LHCN-M2 (cell line): ENCODE data around the gene RNF17. TPM values are rescaled to one million over a fixed set of nuclear protein-coding genes. Genes with fewer than 3 reads are reported as not detected.
A peak's percentile ranks its signal among the peaks of the same experiment; 100 is the strongest.

ENCODE experiments used
- DNase-seq: peaks from one replicate; pipeline ENCODE4 v3.0.0-alpha.2; 2012; ENCODE audit warnings: low read depth
- total RNA-seq: library from RNA; depleted of rRNA; stranded (reverse); fragments of >200 nt; gene quantifications from 2 replicates; pipeline ENCODE4 v1.2.3, GENCODE V29; 2014

The RNF17 gene
- total RNA-seq, 1 experiment from 2014 or later = not detected

DNA sequence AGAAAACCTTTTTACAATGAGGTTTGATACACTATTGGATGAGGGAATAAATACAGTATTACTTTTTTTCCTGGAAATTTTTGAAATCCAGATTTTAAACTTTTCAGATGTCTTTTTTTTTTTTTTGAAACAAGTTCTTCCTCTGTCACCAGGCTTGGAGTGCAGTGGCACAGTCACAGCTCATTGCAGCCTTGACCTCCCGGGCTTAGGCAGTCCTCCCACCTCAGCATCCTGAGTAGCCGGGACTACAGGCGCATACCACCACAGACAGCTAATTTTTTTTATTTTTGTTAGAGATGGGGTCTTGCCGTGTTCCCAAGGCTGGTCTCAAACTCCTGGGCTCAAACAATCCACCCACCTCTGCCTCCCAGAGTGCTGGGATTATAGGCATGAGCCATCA is 96.8 kb downstream of the RNF17 start:
- DNase-seq = no peak

DNA sequence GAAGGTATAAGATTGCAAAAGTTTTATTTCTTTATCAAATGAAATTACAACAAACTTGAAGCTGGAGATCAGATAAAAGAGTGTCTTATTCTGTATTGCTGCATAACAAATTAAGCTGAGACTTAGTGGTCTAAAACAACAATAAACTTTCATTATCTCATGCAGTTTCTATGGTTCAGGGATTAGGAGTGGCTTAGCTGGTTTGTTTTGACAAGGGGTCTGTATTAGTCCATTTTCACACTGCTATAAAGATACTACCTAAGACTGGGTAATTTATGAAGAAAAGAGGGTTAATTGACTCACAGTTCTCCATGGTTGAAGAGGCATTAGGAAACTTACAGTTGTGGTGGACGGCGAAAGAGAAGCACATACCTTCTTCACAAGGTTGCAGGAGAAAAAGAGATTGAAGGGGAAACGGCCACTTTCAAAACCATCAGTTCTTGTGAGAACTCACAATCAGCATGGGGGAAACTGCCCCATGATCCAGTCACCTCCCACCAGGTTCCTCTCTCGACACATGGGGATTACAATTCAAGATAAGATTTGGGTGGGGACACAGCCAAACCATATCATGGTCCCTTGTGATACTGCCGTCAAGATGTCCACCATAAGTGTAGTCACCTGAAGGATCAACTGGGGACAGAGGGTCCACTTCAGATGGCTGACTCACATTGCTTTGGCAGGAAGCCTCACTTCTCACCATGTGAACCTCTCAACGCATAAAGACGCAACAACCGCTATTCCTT is 97.8 kb downstream of the RNF17 start:
- no peak for DNase-seq

GRCh38 chr13:24863748-24864540 is 100.0 kb downstream of the RNF17 start:
- no peak for DNase-seq

DNA sequence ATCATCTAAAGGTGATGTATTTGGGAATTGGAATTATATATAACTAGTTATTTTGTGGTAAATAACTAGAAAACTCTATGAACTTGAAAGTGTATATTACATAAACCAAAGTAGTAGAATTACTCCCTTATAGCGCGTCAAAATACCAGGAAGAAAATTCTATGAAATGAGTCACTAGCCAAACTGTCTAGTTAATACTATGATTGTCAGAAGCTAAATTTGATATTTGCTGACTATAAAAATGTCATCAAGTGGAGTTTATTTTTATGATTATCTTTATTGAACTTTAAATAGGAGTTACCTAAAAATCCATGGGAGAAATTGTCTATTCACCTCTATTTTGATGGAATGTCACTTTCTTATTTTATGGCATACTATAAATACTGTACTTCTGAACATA is 100.6 kb downstream of the RNF17 start:
- DNase-seq = no peak

DNA sequence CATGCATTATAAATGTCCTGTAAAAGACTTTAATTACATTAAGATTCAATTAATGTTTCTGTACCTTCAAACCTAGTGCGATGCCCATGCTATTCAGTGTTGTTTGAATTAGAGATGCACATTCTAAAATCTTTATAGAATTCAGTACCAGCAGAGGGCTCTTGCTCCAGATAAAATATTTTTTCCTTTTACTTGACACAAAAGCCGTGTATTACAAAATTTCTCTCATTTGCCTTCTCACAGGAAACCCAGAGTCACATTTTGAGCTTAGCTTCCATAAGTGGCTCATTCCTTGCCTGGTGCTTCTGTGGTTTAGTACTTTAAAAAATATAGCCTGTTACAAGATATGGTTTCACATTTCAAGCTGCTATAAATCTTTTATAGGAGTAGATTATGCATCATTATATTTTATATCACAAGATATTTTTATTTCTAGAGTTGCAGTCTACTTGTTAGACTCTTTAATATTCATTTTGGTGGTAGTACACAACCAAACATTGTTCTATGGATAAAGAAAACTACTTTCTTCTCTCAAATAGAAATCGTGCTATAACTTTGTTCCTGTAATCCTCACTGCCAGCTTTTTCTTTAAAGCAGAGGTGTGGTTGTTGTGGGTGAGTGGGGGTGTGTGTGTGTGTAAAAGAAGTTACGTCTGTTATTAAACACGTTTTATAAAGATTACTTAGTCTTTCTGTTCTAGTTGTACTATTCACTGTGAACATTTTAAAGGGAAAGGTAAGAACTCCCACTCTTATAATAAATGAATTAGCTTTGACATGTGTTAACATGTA is 101.4 kb downstream of the RNF17 start:
- peak; percentile 5 for DNase-seq

DNA sequence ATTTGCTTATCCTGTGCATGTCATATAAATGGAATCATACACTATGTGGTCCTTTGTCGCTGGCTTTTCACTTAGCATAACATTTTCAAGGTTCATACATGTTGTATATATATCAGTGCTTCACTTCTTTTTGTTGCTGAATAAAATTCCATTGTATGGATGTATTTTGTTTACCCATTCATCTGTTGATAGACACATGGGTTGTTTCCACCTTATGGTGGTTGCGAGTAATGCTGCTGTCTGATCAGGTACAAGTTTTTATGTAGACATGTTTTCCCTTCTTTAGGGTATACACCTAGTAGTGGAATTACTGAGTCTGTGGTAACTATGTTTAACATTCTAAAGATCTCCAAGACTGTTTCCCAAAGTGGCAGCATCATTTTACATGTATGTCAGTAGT is 102.5 kb downstream of the RNF17 start:
- no peak for DNase-seq

GRCh38 chr13:24868874-24869273 is 104.9 kb downstream of the RNF17 start:
- DNase-seq = no peak

- no peak for DNase-seq
Observed at GRCh38 chr13:24870380-24870760, 106.4 kb downstream of the RNF17 start.

DNA sequence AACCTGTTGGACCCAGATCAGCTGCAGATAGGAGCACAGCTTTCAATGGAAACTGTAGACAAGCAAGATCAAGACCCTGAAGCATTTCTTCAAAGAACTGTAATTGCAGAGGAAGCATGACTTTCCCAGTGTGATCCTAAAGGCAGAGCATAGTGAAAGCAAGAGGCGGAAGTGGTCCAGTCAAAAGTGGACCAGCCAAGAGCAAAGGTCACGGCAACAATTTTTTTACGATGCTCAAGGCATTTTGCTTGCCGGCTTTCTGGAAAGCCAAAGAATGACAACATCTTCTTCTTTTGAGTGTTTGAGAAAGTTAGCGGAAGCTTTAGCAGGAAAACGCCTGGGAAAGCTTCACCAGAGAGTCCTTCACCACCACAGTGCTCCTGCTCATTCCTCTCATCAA is 111.6 kb downstream of the RNF17 start:
- DNase-seq = no peak

GRCh38 chr13:24877531-24877930 is 113.6 kb downstream of the RNF17 start:
- DNase-seq = no peak

- DNase-seq = no peak
Observed at GRCh38 chr13:24878340-24878739, 114.4 kb downstream of the RNF17 start.

- DNase-seq = no peak
Observed at GRCh38 chr13:24882665-24883064, 118.7 kb downstream of the RNF17 start.

DNA sequence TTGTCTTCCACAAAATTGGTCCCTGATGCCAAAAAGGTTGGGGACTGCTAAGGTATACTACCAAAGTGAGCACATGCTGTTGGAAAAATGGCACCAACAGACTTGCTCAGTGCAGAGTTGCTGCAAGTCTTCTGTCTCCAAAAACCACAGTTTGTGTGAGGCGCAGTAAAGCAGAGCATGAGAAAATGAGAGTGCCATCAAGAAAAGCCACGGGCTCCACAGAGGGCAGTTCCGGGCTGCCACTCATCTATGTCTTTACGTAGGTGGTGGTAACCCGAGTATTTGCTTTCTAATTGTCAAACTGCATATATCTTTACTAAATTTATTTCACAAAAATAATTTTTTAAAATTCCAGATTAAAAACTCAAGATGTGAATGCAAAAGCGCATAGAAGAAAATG is 123.8 kb downstream of the RNF17 start:
- no peak for DNase-seq

DNA sequence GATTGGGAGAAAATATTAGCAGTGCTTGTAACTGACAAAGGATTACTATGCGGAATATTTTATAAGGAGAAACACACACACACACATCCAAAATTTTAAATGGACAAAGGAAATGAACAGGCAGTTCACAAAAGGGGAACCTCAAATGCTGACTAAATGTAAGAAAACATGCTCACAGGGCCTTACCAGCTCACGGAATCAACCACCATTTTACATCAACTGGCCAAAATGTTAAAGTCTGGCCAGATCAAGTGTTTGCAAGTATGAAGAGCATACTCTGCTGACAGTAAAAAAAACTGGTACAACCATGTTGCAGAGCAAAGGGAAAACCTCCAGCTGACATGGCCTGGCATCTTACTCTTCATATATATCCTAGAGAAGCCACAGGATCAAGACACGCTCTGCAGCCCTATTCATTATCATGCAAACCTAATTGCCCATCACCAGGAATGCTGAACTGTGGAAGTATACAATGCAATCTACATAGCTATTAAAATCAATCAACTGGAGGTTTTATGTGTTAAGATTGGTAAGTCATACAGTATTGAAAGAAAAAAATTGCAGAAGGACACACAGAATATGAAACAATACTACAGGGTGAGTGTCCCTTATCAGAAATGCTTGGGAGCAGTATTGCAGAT is 124.4 kb downstream of the RNF17 start:
- no peak for DNase-seq

GRCh38 chr13:24890256-24890655 is 126.3 kb downstream of the RNF17 start:
- DNase-seq = no peak

GRCh38 chr13:24891476-24892108 is 127.6 kb downstream of the RNF17 start:
- DNase-seq = no peak

GRCh38 chr13:24892829-24893228 is 128.9 kb downstream of the RNF17 start:
- DNase-seq = no peak

DNA sequence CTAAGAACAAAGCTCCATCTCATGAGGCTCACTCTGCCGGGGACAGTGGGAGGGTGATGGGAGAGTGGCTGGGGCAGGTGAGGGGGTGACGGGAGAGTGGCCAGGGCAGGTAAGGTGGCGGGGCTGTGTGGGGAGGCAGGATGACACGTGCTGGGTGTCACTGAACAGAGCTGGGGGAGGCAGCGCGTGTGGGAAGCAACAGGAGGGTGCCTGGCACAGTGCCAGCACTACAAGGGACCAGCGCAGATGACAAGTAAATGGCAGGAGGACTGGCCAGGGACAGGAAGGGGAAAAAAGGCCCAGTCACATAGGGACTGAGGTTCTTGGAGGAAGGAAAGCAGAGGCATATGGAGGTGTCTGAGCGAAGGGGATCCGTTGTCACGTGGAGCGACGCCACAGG is 129.9 kb downstream of the RNF17 start:
- no peak for DNase-seq

GRCh38 chr13:24894277-24894971 is 130.5 kb downstream of the RNF17 start:
- no peak for DNase-seq

DNA sequence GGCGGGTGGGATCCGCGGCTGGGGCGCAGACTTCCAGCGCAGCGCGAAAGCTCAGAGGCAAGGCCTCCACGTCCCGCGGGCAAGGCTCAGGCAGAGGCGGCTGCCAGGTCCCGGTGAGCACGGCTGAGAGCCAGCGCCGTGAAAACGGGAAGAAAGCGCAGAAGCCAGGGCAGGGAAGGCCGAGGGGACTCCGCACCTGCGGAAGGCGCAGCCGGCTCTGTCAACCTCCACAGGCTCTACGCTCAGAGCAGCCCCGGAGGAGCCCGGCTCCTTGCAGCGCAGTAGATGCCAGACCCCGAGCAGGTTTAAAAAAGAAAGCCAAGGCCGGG is 131.0 kb downstream of the RNF17 start:
- no peak for DNase-seq

- DNase-seq = no peak
Observed at GRCh38 chr13:24896061-24896460, 132.1 kb downstream of the RNF17 start.
